CD4-positive, alpha-beta T cell treated with Interleukin-15 for 4 hours (primary cell): Measurements from ENCODE around the gene KLHL36.

Experiments
- DNase-seq: peaks from one replicate; pipeline ENCODE4 v3.0.0-alpha.2; 2020; ENCODE audit warnings: low spot score

KLHL36 gene

DNA sequence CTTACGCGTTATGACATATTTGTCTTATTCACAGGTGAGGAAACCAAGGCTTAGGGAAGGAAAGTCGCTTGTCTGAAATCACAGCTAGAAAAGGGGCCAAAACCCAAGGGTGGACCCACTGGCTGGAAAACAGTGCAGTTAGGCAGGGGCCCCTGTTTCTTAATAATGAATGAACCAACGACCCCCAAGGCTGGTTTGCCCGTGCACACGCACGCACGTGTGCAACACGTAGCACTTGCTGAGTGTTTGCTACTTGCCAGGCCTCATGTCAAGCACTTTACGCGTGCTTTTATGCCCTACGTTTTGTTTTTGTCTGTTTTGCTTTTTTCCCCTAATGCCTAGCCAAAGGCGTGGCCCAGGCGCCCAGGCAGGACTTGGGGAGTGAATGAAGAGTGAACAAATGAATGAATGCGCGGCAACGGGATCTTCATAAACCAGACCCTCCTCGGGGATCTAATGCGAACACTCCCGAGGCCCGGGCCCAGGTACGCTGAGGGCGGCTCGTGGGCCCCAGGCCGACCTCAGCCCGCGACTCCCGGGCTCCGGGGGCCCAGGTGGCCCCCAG lies 50.9 kb downstream of the KLHL36 start:
- no peak for DNase-seq

DNA sequence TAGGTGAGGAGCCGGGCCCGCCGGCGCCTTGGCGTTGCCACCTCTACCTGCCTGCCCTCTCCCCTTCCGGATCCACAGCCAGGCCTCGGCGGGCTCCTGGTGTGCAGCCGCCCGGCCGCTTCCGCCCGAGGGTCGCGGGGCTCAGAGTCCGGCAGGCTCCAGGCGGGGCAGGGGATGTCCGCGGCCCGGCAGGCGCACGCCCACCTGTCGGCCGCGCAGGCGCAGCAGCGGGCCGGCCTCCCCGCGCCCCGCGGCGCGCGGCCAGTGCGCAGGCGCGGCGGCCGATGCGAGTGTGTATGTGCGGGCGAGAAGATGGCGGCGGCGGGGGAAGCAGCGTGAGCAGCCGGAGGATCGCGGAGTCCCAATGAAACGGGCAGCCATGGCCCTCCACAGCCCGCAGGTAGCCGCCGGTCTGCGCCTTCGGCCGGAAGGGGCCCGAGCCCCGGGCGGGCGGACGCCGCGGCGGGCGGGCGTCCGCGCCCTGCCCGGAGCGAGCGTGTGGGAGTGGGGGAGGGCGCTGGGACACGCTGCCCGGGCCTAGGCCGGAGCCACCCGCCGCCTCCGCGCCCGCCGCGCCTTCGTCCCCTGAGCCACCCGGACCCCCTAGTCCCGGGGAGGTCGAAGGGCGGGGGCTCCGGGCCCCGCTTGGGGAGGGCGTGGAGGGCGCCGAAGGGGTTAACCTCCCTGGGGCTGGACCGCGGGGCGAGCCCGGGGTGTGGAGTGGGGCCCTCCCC lies 51.6 kb downstream of the KLHL36 start, which contains the start of gene USP10:
USP10 (plus strand) TSS at position 289 of the 734 bp plus-strand sequence; CDS start at position 380, 91 bp downstream.
- DNase-seq: peak; percentile 84

DNA sequence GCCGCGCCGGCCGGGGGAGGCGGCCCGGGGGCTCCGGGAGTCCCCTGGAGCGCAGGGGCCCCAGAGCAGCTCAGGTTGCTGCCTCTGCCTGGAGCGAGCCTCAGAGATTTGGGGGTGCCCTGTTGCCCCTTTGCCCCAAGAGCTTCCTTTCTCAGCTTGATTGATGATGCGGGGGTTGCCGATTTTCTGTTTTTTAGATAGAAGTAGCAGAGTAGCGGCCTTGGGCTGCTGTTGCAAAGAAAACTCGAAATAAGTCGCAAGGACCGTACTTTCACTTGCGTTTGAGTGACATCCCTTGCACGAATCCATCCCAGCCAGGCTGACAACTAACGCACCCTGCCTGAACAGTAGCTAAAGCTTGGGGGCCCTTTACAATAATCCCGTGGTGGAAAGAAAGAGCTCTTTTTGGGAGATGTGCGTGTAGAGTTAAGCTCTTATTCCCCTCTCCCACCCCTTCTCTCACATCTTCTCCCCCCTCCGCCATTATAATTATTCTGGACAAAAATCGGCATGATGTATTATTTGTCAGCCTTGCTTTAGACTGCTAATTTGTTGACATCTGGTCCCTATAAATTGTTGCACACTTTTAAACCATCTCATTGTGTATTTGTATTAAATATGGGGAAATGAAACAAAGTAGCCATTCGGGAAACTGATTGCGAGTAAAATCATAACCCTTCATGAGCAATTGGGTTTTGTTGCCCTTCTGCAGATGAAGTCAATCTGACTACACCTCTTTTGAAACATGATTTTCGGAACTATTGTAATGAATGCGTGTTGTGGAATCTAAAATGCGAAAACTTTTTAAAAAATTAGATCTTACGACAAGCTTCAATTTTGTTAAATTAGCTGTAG lies 52.4 kb downstream of the KLHL36 start:
- DNase-seq: peak; percentile 40

DNA sequence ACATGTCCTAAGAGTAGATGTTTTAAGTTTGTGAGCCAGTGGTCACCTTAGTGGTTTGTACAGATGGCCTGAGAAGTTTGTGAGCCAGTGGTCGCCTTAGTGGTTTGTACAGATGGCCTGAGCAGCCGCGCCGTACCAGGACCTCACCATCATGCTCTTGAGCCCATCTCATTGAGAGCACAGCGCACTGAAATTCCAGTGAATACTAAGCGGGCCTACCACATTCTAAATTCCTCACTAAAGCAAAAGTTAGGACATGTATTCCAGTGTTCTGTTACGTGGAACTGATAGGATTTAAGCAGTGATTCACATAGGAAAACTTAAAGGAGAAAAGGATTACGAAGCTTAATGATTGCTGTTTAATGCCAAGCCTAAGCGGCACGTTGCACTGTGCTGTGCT lies 55.4 kb downstream of the KLHL36 start:
- no peak for DNase-seq

DNA sequence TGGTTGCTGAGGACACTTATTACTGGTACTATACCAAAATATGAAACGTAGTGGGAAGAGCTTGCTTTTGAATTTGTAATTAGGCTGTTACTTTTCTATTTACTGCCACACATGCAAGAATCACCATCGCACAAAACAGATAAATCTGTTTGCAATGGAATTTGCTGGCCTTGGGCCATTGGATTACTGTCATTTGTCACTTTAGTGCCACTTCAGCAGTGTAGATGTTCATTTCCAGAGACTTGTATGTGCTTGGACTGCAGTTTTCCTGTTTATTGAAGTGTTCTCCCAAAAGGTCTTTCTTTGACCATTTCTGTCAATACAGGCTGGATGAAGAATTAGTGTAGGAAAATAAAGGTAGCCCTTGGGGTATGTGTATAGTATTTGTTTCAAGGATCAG lies 55.9 kb downstream of the KLHL36 start:
- DNase-seq: no peak

DNA sequence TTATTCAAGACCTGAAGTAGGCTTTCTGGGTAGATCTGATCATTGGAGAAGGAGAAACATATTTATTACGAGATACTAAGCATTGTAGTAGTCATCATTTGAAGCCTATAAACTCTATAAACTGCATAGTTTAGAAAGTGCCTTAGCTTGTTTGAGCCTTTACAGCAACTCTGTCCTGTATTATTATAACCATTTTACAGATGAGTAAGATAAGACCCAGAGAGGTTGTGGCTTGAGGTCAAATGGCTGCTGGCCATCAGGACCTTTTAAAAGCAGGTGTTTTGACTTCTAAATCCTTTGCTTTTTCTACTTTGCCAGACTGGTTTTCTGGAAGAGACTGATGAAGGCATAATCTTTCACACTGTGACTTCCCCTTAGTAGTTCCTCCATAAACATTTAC lies 58.5 kb downstream of the KLHL36 start:
- no peak for DNase-seq

DNA sequence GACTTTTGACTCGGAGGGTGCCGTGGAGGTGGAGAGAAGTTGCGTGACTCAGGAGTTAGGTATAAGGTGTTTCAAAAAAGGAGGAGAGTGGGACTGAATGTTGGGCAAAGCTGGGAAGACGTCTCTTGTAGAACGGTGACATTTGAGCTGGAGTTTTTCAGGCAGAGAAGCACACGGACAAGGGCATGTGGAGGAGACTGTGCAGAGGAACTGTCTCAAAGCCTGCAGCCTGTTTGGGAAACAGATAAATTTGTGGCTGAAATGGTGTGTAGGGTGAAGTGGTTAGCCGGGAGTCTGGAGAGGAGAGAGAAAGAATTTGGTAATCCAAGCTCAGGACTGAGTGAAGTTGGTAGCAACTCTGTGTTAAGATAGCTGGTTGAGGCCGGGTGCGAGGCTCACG lies 61.3 kb downstream of the KLHL36 start:
- no peak for DNase-seq

DNA sequence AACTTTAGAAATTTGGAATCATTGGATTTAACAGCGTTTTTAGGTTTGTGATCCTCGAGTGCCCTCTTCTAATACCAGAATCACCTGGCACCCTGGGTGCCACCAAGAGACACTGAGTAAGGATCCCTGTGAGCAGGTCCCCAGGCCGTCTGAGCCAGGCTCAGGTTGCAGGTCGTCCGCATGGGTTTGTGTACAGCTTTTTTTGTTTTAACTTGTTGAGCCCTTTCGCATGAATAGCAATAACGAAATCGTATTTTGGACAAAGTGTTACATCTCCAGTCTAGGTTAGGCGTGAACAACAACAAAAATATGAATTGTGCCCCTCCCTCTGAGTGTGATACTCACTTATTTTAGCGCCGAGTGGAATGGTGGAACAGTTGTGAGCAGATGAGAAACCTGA lies 62.4 kb downstream of the KLHL36 start:
- DNase-seq: no peak
